Lower lobe of right lung (tissue), 2 donors: ENCODE data around the gene DEAF1. TPM values are rescaled to one million over a fixed set of nuclear protein-coding genes. Genes with fewer than 3 reads are reported as not detected.
"Not testable (repeated sequence)": the region's sequence is repeated elsewhere in the genome, so short reads cannot be mapped to it uniquely, and the experiment has no call there.

Source experiments
- ATAC-seq, 2 donors: fragments of 200-7000 bp; cut with Tn5 transposase; one replicate each; pipeline ENCODE4 v1.9.1; 2020 to 2022; ENCODE audit warnings: mild to moderate bottlenecking in 2 of 2, moderate library complexity in 2 of 2
- DNase-seq: peaks from one replicate; pipeline ENCODE4 v3.0.0-alpha.2; 2020
- H3K27ac ChIP-seq: fragments of 200-600 bp; one replicate; pipeline ENCODE4 v1.8.0; 2022
- H3K27me3 ChIP-seq: fragments of 200-600 bp; one replicate; pipeline ENCODE4 v1.8.0; 2022; ENCODE audit warnings: low read depth
- H3K36me3 ChIP-seq: fragments of 200-600 bp; one replicate; pipeline ENCODE4 v1.8.0; 2022; ENCODE audit warnings: mild to moderate bottlenecking
- H3K4me1 ChIP-seq: fragments of 200-600 bp; one replicate; pipeline ENCODE4 v1.8.0; 2022
- H3K4me3 ChIP-seq: fragments of 200-600 bp; one replicate; pipeline ENCODE4 v1.8.0; 2022; ENCODE audit warnings: mild to moderate bottlenecking
- H3K9me3 ChIP-seq: fragments of 200-600 bp; one replicate; pipeline ENCODE4 v1.8.0; 2022
- intact Hi-C: fragments of 100-400 bp; cut with DNase I; formaldehyde crosslinking; loops from one replicate; pipeline ENCODE4 v1.11.0; 2022
- total RNA-seq: library from RNA; stranded (reverse); fragmentation: NEBNext Ultra II Directional; extraction: Animal tissue kit (Norgen Biotek cat#: 25700); gene quantifications from one replicate; pipeline ENCODE4 v1.2.1, GENCODE V29; 2021
- TF ChIP-seq, protein P1 (sequence below): fragments of 200-600 bp; IDR thresholded peaks from one replicate; pipeline ENCODE4 v1.8.0; 2022; ENCODE audit warnings: antibody characterized with exemption, mild to moderate bottlenecking
- donor health status: DM: no; HTN: yes; CAD: no; lungs with severe emphysema.

The DEAF1 gene
- total RNA-seq, 1 donor from 2014 or later, result 32.0 TPM

DNA sequence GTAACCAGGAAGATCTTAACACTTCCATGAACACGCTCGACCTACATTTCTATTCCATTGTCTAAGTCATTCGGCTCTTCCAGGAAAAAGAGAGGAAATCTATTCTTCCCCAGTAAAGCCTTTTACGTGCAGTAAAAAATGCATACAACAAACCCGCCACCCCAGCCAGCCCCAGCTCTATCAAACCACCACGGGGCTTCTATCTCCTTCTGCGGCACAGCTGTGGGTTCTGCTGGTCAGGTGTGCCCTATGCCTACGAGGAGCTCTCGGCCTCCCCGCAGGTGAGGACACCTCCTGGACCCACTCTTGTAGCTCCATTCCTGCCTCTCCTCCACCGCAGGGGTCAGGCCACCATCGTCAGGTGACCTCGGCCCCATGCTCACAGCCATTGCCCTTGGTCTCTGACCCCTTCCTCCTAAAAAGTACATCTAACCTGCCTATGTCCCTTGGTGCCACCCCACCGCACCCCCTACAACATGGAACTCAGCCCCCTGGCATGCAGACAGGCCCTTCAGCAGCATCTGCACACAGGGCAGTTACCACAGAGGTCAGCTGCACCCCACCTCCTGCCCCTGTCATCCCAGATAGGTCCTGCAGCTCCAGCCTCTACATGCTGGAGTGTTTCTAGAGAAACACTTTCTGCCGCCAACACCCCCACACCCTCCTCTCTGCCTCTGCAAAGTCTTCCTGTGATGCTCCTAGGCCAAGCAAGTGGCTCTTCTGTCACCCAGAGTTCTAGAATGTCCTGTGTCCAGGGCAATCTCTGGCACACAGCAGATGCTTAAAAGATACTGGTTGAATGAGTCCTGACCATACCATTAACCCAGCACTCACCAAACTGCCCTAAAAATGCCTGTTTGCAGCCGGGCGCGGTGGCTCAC lies 3.1 kb downstream of the DEAF1 start:
- ATAC-seq, result no peak
- no peak overlapping the region for H3K27ac ChIP-seq
- H3K4me3 ChIP-seq, result no peak overlapping the region
- TF ChIP-seq, protein P1, sequence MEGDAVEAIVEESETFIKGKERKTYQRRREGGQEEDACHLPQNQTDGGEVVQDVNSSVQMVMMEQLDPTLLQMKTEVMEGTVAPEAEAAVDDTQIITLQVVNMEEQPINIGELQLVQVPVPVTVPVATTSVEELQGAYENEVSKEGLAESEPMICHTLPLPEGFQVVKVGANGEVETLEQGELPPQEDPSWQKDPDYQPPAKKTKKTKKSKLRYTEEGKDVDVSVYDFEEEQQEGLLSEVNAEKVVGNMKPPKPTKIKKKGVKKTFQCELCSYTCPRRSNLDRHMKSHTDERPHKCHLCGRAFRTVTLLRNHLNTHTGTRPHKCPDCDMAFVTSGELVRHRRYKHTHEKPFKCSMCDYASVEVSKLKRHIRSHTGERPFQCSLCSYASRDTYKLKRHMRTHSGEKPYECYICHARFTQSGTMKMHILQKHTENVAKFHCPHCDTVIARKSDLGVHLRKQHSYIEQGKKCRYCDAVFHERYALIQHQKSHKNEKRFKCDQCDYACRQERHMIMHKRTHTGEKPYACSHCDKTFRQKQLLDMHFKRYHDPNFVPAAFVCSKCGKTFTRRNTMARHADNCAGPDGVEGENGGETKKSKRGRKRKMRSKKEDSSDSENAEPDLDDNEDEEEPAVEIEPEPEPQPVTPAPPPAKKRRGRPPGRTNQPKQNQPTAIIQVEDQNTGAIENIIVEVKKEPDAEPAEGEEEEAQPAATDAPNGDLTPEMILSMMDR, result no peak
- intact Hi-C loops, result no loop called here
- H3K27me3 ChIP-seq, result no peaks in the 10 kb centered on the region
- H3K36me3 ChIP-seq, result peaks cover 35% of the 10 kb centered on the region
- no peaks in the 10 kb centered on the region for H3K9me3 ChIP-seq
- no peak for DNase-seq
- peaks cover 20% of the 10 kb centered on the region for H3K4me1 ChIP-seq

DNA sequence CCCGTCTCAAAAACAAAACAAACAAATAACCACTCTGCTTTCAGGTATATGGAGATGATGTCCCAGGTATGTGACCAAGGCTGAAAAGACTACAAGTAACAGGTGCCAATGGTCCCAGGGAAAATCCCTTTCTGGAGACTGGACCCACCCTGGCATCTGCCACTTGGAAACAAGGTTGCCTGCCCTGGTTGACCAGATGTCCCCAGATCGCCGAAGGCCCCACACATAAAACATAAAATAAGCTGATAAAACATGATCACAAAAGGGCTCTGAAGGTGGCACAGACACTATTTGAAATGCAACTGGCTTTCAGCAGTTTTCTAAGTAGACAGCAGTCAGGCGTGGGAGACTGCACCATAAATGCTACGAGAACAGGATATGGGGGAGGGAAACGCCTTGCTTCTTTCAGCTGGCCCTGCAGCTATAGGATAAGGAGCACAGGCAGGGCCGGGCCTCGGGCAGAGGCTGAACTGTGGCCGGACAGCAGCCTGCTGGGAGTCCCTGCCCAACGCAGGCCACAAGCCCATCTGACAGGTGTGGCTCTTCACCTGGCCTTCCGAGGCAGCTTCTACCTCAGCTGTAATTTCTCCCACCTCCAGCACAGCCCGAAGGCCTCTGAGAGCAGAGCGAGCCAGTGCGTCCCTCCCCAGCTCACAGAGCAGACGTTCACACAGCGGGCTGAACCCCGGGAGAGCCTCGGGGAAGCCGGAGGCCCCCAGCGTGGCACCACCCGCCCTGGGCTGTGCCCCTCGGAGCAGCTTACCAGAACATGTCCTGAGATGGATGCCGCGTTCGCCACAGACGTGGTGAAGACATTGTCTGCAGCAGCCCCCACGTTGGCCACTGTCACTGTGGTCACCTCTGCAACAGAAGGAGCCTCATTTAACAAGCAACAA lies 4.0 kb downstream of the DEAF1 start:
- intact Hi-C loops, result no loop called here
- TF ChIP-seq, protein P1, result no peak
- peaks cover 45% of the 10 kb centered on the region for H3K36me3 ChIP-seq
- ATAC-seq (no peak), DNase-seq (no peak)
- no peaks in the 10 kb centered on the region for H3K27me3 ChIP-seq
- H3K4me1 ChIP-seq, result peaks cover 13% of the 10 kb centered on the region
- no peak overlapping the region for H3K4me3 ChIP-seq
- H3K27ac ChIP-seq, result no peak overlapping the region
- no peaks in the 10 kb centered on the region for H3K9me3 ChIP-seq

DNA sequence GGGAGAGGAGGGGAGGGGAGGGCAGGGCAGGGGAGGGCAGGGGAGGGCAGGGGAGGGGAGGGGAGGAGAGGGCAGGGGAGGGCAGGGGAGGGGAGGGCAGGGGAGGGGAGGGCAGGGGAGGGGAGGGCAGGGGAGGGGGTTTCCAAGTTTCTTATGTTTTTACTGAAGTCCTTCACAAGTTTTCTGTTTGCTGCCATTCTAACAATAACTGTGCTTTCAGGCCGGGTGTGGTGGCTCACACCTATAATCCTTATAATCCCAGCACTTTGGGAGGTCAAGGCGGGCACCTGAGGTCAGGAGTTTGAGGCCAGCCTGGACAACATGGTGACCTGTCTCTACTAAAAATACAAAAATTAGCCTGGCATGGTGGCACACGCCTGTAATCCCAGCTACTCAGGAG lies 4.8 kb downstream of the DEAF1 start:
- Histone ChIP-seq H3K36me3 (peaks cover 53% of the 10 kb centered on the region), H3K4me1 (peaks cover 13% of the 10 kb centered on the region)
- H3K4me3 ChIP-seq, ATAC-seq, H3K27ac ChIP-seq, H3K27me3 ChIP-seq, intact Hi-C loops, DNase-seq, H3K9me3 ChIP-seq: not testable (repeated sequence)

DNA sequence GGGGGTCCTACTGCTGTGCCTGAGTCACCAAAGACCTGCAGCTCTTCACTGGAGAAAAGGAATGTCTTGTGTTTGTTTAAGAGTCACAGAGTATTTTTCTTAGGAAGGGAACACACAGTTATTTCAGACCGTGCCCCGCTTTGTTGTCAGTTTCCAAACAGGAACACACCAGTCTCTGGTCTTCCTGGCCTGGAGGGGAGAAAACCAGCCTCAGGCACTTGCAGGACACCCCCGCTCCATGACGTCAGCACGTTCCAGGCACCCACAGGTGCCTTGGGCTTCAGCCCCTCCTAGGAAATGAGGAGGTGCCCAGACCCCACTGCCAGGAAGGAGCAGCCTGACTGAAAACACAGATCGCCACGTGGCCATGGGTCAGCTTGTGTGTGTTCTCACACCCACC lies 5.4 kb downstream of the DEAF1 start:
- TF ChIP-seq, protein P1, result no peak
- H3K27me3 ChIP-seq, result no peaks in the 10 kb centered on the region
- peaks cover 13% of the 10 kb centered on the region for H3K4me1 ChIP-seq
- H3K9me3 ChIP-seq, result no peaks in the 10 kb centered on the region
- ATAC-seq, result peak; percentile 42 to 56
- H3K27ac ChIP-seq, result no peak overlapping the region
- H3K36me3 ChIP-seq, result peaks cover 59% of the 10 kb centered on the region
- DNase-seq, result no peak
- no peak overlapping the region for H3K4me3 ChIP-seq
- intact Hi-C loops, result no loop called here

DNA sequence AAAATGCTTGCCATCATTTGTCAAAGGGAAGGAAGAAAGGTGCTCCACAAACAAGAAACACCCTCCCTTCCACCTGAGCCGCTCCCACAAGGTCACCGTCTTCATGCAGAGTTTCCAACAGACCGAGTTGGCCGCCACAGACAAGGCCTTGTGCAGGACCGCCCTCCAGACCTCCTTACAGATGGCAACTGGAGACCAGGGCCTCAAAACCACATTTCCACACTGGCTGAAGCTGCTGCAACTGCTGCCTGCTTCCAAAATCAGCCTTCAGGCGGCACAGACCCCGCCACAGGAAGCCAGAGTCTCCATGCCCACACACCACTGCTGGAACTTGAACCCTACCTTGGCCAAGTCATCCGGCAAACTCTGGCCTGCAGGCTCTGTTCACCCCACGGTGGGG lies 6.3 kb downstream of the DEAF1 start:
- intact Hi-C loops, result no loop called here

More for the DNA sequence above, 6.3 kb downstream of the DEAF1 start:
- H3K4me1 ChIP-seq, result peaks cover 10% of the 10 kb centered on the region
- peaks cover 68% of the 10 kb centered on the region for H3K36me3 ChIP-seq
- no peak for DNase-seq
- no peak overlapping the region for H3K27ac ChIP-seq
- ATAC-seq, result no peak
- no peak overlapping the region for H3K4me3 ChIP-seq
- H3K9me3 ChIP-seq, result no peaks in the 10 kb centered on the region
- TF ChIP-seq, protein P1, result no peak
- no peaks in the 10 kb centered on the region for H3K27me3 ChIP-seq
